Activated CD4-positive, alpha-beta T cell treated with anti-CD3 and anti-CD28 coated beads for 4 hours (primary cell): ENCODE results near the gene UBASH3A.

Experiments used
- DNase-seq, 2 donors: peaks; one replicate each; pipeline ENCODE4 v3.0.0-alpha.2; 2020

UBASH3A gene

DNA sequence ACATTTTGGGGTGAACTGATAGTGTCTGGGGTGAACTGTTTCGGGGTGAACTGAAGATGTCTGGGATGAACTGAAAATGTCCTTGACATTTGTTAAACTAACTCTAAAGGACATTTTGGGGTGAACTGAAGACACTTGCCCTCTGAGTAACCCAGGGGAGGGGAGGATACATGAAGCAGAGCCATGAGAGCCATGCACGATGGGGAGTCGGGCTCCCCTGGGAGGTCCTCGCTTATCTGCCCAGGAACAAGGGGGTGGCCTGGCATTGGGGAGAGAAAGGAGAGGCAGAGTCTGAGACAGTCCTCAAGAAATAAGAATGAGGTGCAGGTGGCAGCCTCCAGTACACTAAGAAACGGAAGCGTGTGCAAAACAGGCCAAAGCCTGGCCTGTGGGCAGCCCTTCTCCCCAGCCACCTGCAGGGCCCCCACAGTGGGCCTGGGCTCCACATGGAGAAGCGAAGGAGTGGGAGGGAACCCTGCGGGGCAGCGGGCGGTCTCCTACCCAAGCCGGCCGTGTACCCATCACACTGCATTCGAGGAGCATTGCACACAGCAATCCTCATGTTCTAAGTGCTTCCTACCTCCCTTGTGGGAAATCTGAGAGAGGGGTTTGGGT lies 68.1 kb downstream of the UBASH3A start:
- no peak for DNase-seq

- no peak for DNase-seq
These were observed 68.8 kb downstream of the UBASH3A start for GRCh38 chr21:42472521-42472920.

DNA sequence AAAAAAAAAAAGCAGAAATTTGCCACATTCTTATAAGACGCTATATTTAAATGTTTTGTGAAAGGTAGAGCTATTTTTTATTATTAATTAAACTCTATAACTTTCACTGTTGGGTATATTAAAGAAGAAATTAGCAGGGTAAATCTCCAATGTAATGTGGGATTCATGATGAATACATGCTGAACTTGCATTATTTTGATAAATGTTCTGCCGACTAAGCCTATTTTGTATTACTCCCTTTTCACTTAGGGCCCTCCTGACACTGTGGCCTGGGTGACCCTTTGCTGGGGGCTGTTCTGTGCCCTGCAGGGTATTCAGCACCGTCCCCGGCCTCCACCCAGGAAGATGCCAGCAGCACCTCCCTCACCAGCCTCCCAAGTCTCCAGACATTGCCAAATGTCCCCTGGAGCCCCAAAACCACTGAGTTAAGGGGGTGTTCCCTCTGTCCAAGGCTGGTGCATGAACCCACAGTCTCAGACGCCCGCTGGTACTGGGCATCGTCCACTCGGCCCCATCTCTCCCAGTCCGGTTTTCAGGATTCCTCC lies 69.9 kb downstream of the UBASH3A start:
- no peak for DNase-seq

GRCh38 chr21:42474043-42474831 lies 70.5 kb downstream of the UBASH3A start:
- no peak for DNase-seq

- no peak for DNase-seq
These were observed 71.3 kb downstream of the UBASH3A start for GRCh38 chr21:42475036-42475435.

DNA sequence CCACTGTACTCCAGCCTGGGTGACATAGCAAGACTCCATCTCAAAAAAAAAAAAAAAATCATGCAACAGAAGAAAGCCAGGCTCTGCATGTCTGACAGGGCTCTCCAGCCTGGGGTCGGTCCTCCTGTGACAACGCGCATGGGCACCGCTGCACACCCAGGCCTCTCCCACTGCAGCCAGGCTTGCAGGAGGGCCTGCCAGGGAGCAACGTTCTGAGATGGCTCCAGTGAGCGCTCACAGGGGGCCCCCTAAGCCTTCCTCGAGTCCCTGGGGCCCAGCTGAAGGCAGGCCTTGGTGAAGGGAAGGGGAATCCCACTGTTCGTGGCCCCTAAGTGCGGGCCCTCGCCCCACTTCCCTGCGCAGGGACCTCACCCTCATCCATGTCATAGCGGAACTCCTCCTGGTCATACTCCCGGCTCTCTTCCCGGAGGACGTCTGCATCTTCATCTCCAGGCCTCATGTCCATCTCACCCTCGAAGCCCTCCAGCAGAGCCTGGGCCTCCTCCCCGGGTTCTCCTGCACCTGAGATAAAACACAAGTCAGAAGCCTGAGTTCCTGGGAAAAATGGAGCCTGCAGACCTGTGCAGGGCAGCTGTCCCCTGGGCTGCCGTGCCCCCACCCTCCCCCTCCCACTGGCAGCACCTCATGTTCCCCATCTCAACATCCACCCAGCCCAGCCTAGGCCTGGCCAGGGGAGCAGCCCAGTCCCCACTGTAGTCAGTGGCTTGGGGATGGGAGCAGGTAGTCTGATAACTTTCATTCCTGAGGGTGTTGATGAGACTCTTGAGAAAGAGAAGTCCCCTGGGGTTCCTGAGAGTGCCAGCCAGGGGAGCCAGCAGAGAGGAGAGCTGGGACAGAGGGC lies 72.1 kb downstream of the UBASH3A start:
- no peak for DNase-seq

GRCh38 chr21:42476388-42477331 lies 73.0 kb downstream of the UBASH3A start:
- no peak for DNase-seq

- DNase-seq, result no peak
These were observed 74.8 kb downstream of the UBASH3A start for GRCh38 chr21:42478504-42478903.

DNA sequence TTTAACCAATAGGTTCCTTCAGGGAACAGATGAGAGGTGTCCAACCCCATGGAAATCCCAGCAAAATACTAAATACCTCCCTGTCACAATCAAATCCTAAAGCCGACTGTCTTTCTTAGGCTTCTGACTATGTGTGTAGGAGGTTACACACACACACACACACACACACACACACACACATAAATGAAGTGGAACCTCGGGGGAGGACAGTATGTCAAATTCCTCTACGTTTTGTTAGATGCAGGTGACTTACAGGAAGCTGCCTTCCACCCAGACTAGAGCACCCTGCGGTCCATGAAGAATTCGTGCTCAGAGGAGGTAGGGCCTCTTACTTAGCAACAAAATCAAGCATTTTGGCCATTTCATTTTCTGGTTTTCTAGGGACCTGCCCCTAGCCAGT lies 75.9 kb downstream of the UBASH3A start:
- no peak for DNase-seq

DNA sequence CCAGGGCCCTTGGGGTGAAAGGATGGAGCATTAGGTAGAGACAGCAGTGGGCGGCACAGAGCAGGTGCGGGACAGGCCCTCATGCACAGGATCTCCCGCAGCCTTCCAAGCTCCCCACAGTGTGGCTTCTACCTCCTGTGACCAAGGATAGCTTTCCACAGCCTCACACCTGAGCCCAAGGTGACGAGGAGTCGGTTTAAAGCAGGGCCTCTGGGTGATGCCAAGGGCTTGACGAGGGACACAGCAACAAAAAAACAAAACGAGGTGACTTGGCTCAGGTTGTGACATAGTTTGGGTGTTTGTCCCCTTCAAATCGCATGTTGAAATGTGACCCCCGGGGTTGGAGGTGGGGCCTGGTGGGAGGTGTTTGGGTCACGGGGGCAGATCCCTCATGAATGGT lies 77.0 kb downstream of the UBASH3A start:
- no peak for DNase-seq

GRCh38 chr21:42481169-42481568 lies 77.5 kb downstream of the UBASH3A start:
- no peak for DNase-seq

GRCh38 chr21:42484966-42485365 lies 81.3 kb downstream of the UBASH3A start:
- no peak for DNase-seq

GRCh38 chr21:42486072-42486471 lies 82.4 kb downstream of the UBASH3A start:
- no peak for DNase-seq

DNA sequence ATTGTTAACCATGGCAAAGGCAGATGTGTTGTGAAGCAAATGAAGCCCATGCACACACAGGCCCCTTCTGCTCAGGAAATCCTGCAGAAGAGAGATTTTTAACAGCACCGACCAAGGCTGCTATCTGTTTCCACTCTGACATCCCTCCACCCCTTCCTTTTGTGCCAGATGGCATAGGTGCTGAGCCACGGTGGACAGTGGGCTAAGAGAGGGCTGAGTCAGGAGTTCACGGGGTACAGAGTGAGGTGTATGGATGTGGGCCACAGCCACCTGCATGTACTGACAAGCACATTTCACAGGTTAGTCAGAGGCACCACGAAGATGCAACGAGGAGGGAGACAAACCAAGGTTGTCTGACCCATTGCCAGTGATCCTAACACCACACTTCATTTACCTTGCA lies 82.8 kb downstream of the UBASH3A start:
- no peak for DNase-seq

DNA sequence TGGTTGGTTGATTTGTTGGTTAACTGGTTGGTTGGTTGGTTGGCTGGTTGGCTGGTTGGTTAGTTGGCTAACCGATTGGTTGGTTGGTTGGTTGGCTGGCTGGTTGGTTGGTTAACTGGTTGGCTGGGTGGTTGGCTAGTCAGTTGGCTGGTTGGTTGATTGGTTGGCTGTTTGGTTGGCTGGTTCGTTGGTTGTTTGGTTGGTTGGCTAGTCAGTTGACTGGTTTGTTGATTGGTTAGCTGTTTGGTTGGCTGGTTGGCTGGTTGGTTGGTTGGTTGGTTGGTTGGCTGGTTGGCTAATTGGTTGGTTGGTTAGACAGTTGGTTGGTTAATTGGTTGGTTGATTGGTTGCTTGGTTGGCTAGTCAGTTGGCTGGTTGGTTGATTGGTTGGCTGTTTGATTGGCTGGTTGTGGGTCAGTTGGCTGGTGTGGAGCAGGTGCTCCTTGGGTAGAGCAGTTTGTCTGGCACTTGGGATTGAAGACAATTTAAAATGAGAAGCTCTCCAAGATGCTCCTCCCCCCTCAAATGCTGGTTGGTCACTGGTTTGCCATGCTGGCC lies 85.4 kb downstream of the UBASH3A start:
- DNase-seq, result no peak

DNA sequence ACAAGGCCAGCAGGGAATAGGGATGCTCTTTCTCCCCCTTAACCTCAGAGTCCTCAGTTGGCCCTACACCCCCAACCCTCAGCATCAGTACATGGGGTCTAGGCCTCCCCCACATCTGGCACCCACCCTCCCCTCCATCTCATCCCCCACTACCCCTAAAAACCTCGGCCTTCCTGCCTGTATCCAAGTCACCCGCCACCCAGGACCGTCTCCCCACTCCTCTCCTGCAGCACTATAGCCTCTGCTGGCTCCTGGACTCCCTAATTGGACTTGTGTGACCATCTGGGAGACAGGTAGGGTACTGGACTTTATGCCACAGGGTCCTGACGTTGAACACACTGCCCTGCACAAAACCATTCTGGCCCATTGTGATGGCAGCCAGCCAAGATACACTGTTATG lies 86.3 kb downstream of the UBASH3A start:
- DNase-seq, result no peak

- no peak for DNase-seq
These were observed 87.0 kb downstream of the UBASH3A start for GRCh38 chr21:42490720-42491119.

- no peak for DNase-seq
These were observed 87.6 kb downstream of the UBASH3A start for GRCh38 chr21:42491328-42491727.

DNA sequence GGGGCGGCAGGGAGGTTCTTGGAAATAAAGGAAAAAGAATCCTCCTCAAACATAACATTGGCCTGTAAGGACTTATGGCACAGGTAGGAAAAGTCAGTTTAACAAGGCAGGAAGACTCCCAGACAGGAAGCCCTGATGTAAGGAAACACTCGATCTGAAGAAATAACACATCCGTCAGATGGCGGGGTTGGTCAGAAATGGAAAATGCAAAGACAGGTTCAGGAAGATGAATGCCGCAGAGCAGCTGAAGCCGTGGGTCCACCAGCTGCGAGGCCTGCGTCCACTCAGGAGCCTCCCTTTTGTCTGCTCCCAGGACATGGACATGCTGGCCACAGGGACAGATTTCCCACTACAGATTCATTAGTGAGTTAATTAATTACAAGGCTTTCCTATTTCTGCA lies 88.5 kb downstream of the UBASH3A start:
- DNase-seq, result no peak

DNA sequence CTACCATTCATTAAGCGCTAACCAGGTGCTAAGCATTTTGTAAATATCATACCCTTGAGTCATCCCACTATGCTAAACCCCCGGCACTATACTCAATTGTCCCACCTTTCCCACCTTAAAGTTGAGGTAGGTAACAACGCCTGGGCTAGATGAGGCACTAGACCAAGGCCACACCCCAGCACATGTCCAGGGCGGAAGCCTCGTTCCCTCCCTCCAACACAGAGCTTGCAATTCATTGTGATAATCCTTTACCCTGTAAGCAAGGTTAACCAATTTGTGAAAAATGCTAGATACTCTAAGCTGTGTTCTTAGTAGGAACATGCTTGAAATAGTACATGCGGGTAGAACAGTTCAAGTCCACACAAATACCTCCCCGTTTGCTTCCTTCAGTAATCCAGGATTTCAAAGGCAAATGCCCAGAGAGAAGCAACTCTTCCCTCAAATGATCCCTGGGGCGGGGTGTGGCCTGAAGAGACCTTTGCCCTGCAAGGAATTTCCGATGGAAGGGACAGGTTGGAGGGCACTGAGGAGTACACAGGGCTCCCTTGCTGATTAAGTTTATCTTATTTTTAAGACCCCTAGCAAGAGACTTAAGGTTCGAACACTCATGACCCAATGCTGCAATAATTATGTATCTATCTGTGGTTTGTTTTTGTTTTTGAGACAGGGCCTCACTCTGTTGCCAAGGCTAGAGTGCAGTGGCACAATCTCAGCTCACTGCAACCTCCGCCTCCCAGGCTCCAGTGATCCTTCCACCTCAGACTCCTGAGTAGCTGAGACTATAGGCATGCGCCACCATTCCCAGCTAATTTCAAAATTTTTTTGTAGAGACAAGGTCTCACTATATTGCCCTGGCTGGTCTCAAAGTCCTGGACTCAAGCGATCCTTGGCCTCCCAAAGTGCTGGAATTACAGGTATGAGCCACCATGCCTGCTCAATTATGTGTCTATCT lies 89.7 kb downstream of the UBASH3A start:
- no peak for DNase-seq

GRCh38 chr21:42495027-42495426 lies 91.3 kb downstream of the UBASH3A start:
- DNase-seq, result no peak
